HG03280 (cell line): Measurements from ENCODE around the gene HRNR.
A peak's percentile ranks its signal among the peaks of the same experiment; 100 is the strongest.

Experiments used
- ATAC-seq: cut with Tn5 transposase; IDR thresholded peaks from one replicate; pipeline ENCODE4 v1.9.1; 2021; ENCODE audit warnings: mild to moderate bottlenecking, moderate library complexity; ENCODE audit not compliant: unreplicated experiment

Gene HRNR

DNA sequence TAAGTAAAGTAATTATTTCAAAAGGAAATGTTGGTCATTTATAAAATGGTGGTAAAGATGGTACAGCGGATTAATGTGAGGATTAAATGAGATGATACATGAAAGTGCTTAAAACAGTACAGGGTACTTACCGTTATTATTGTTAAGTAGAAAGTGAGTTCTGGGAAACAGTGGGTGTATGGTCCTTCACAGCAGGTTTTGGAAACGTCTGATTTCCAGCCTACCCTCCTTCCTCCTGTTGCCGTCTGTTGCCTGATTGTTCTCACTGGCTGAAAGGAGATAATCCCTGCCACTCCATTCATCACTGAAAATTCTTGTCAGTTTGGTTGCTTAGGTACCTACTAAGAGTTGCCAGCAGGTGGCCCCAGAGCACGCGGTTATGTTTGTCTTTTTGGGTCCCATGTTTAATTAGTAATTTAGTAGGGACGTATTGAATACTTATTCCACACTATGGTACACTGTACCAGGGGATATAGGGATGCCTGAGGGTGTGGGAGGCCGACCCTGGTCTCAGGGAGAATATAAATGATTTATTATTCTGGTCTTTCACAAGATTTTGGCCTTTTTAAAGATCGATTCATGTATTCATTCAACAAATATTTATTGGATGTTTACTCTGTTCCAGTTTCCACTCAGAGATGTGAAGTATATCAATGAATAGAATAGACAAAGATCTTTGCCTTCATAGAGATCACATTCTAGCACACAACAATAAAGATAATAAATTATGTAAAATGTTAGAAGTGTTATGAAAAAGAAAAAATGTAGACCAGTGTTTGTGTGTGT, 34.1 kb downstream of the HRNR start:
- peak; percentile 49 for ATAC-seq

- no peak for ATAC-seq
Observed at GRCh38 chr1:152188673-152189591, 35.1 kb downstream of the HRNR start.

DNA sequence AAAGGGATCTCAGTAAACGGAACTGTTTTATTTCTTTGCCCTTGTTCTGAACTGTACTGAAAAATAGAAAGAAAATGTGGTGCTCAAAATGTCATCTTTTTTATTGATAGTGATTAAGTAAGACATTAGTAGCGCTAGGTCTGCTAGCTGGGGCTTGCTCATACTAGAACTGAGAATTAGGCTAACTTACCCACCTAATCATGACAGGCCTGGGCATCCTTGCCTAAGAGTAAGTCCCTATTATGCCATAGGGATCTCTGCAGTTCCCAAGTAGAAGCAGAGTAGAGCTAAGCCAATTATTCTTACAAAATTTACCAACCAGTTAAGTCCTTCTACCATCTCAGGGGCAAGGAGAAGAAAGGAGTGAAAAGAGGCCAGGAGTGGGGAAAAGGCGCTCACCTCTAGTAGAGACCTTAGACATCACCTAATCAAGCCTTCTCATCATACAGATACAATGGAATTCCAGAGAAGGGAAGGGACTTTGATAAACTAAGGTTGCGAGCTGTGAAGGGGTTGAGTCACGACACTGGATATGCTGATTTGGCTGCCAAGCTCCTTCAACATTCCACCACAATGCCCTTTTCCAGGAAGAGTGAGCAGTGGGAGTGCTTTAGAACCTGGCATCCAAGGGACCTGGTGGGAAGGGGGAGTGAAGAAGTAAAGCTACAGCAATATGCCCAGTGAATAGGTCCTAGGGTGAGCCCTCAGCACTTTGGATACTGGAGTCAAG, 37.3 kb downstream of the HRNR start:
- ATAC-seq: no peak

- ATAC-seq: no peak
Observed at GRCh38 chr1:152185544-152186391, 38.2 kb downstream of the HRNR start.

- no peak for ATAC-seq
Observed at GRCh38 chr1:152182944-152183361, 41.0 kb downstream of the HRNR start.

DNA sequence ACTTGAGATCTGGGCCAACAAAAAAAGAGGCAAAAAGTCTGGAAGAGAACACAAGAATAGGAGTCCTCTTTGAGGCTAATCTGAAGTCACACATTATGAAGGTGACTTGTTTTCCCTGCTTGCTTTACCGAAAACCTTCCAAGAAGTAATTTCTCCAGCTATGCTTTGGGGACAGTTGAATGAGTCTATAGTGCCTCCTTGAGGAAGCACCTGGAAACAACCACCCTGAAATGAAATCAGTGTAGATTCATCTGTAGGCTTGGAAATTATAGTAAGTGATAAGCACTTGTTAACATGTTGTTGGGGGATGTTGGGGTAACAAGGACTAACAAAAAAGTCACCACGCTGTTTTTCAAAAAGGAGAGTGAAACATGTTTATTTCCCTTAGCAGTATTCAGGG, 41.6 kb downstream of the HRNR start:
- ATAC-seq: no peak

- ATAC-seq: no peak
Observed at GRCh38 chr1:152179566-152179965, 44.4 kb downstream of the HRNR start.

DNA sequence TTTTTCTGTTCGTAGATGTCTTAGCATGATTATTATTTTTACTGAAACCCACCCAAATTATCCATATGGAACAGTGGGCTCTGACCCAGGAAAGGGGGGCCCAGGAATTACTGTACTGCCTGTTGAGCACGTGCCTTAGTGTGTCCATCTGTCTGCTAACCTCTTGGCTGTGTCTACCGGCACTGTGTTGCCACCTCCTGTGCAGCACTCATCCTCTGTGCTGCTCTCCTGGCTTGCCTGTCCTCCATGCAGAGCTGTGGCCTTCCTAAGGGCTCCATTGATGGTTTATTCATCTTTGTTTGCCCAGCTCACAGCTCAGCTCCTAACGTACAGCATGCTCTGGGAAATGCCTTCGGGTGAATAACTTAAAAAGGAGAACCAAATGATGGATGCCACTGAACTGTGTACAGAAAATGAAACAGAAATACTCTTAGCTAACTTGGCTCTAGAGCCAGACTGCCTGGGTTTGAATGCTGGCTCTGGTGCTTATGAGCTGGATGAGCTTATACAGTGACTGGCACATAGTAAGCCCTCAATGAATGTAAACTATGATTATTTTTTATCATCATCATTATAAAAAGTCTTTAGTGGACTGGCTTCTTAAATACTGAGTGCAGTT, 53.6 kb downstream of the HRNR start:
- no peak for ATAC-seq

- ATAC-seq: no peak
Observed at GRCh38 chr1:152169366-152170025, 54.5 kb downstream of the HRNR start.

GRCh38 chr1:152168535-152168868, 55.5 kb downstream of the HRNR start:
- ATAC-seq: no peak

GRCh38 chr1:152167835-152168534, 56.0 kb downstream of the HRNR start:
- no peak for ATAC-seq

DNA sequence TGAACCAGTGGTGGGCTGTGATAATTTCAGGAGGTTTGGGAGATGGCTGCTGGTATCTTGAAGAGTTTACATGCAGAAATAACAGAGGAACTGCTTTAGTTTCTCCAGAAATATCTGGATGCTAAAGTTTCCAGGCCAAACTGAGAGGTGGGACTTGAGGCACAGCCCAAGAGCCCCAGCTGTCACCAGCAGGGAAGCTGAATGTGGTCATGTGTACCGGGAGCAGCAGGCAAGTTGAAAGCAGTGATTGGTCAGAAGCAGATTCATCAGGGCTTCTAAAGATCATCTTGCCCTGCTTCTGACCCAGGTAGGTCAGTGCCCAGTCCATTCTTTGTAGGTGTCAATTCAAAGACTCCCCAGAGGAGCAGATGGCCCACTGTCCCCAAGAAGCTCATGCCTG, 57.0 kb downstream of the HRNR start:
- no peak for ATAC-seq

DNA sequence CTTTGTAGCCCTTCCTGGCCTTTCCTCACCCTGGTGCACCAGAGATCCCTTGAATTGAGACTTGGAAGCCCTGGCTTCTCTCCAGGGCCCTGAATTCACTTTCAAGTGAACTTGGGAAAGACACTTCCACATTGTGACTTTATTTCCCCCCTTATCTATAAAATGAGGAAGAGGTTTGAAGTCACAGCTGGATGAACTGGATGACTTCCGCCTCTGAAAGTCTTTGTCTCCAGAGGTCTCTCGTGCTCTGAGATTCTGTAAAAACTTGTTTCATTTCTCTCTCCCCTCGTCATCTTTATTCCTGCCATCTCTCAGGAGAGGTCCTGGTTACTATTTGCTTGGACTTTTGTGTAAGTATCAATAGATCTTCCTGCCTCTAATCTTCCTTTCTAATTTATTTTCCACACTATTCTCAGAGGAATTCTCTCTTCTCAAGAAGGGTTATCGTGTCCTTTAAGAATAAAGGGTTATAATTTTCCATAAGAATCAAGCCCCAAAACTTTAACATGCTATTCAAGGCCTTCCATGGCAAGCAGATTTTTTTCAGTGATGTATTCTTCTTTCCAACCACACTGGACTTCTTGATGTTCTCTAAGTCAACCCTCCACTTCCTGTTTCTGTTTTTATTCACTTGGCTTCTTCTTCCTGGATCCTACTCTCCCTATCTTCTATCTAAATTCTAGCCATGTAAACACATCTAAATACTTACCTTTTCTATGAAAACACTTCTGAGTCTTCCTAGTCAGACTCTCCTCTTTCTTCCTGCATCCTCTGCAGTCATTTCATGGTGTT, 58.5 kb downstream of the HRNR start:
- no peak for ATAC-seq

GRCh38 chr1:152164517-152165136, 59.4 kb downstream of the HRNR start:
- no peak for ATAC-seq

GRCh38 chr1:152162792-152163463, 61.1 kb downstream of the HRNR start:
- no peak for ATAC-seq
